Stimulated activated CD4-positive, alpha-beta T cell treated with anti-CD3 and anti-CD28 coated beads, Interleukin-12 subunit alpha, Interleukin-12 subunit beta, amount 100 ng/mL, for 4 hours (primary cell): ENCODE results near the gene NPTXR.

ENCODE experiments used
- DNase-seq: peaks from one replicate; pipeline ENCODE4 v3.0.0-alpha.2; 2020

Gene NPTXR

DNA sequence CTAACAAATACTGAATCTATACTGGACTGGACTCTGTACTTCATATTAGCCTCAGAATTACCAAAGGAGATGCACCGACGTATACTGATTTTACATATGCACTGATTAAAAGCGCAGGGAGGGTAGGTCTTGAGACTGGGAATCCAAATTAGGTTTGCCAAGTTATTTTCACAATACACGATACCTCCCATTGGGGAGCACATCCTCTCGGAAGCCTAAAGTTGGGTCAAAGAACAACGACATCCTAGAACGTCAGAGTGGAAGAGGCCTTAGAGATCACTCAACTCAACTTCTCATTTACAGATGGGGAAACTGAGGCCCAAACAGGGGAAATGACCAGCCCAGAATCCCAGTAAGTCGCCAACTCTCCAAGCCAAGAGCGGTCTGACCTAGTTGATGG is 50.5 kb downstream of the NPTXR start:
- no peak for DNase-seq

DNA sequence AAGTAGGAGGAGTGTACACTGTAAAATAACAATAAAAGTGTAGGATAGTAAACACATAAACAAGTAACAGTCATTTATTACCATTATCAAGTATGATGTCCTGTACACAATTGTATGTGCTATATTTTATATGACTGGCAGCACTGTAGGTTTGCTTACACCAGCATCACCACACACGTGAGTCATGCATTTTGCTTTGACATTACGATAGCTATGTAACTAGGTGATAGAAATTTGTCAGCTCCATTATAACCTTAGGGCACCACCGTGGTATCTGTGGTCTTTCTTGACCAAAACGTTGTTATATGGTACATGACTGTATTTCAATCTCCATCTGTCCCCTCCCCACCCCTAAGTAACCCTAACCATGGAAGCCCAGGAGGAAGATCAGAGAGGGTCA is 51.0 kb downstream of the NPTXR start:
- DNase-seq: no peak

GRCh38 chr22:38789606-38790005 is 54.2 kb downstream of the NPTXR start:
- DNase-seq: no peak

GRCh38 chr22:38788846-38789245 is 55.0 kb downstream of the NPTXR start:
- DNase-seq: no peak

GRCh38 chr22:38788021-38788816 is 55.6 kb downstream of the NPTXR start:
- DNase-seq: no peak

GRCh38 chr22:38786631-38787030 is 57.2 kb downstream of the NPTXR start:
- no peak for DNase-seq

DNA sequence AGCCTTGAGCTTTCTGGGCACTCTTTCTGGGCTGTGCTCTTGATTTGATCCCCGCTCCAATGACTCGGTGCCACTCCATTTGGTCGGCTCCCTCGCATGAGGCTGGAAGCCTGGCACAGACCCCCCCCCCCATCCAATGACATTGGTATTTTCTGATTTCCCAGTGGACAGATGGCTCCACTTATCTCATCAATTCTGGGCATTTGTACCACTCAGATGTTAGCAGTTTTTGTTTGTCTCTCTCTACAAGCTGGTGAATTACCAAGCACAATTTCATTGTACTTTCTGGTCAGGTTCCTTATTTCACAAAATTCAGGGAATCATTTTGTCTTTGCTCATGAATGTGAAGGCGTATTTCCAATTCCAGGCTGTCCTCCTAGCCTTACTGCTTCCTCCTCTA is 59.0 kb downstream of the NPTXR start:
- no peak for DNase-seq

- DNase-seq: no peak
Measured at GRCh38 chr22:38784035-38784434, 59.8 kb downstream of the NPTXR start.

GRCh38 chr22:38783095-38783615 is 60.7 kb downstream of the NPTXR start:
- no peak for DNase-seq

GRCh38 chr22:38782402-38783094 is 61.3 kb downstream of the NPTXR start:
- no peak for DNase-seq

- no peak for DNase-seq
Measured at GRCh38 chr22:38781033-38781432, 62.8 kb downstream of the NPTXR start.

GRCh38 chr22:38777087-38777671 is 66.6 kb downstream of the NPTXR start:
- no peak for DNase-seq

GRCh38 chr22:38776086-38776485 is 67.7 kb downstream of the NPTXR start:
- no peak for DNase-seq

DNA sequence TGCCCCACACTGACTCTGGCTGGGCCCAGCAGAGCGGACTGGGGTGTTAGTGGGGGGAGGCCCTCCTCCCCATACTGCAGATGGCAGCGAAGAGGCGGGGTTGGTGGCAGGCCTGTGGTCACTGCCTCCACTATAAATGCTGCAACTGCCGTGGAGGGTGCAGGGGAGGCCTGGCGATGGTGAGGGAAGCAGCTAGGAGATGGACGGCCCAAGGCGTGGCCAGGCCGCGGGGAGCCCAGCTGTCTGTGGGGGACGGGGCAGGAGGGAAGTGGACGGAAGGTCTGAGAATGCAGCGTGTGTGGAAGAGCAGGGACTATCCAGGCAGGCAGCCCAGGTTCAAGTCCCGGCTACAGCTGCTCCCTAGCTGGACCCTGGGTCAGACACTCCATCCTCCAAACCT is 68.2 kb downstream of the NPTXR start:
- DNase-seq: no peak

DNA sequence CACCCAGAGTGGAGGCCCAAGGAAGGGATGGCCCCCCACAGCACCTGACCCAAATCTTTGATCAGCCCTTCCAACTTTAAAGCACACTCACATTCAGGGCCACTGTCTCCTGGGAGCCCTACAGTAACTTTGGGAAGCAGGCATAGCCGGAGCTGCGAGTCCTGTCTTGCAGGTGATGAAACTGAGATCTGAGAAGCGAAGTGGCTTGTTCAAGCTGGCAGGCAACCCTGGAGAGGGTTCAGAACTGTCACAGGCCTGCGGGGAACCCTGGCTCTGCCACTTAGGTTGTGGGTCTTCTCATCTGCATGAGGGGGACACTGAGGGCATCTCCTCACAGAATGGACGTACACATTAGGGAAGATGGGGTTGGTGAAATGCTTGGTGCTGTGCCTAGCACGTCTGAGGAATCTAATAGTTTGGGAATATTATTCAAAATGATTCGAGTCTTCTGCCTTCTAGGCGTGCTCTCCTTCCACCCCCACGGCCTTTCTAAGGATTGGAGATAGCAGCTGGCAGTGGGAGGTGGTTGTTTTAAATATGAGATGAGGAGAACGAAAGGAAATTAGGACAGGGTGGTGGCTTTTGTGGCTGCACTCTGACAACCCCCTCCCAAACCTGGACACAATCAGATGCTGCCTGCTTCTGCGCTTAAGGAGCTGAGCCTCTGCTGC is 69.2 kb downstream of the NPTXR start:
- no peak for DNase-seq

DNA sequence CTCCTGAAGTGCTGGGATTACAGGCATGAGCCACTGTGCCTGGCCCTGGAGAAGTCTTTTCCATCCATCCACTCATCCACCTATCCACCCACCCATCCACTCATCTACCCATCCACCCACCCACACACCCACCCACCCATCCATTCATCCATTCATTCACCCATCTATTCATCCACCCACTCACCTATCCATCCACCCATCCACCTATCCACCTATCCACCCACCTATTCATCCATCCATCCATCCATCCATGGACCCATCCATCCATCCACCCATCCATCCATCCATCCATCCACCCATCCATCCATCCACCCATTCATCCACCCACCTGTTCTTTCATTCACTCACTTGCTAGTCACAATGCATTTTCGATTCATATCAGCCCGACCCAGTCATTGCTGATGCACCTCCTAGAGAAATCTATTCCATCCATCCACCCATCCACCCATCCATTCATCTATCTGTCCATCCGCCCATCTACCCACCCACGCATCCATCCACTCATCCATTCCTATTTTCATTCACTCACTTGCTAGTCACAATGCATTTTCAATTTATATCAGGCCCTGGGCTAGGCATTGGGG is 70.4 kb downstream of the NPTXR start:
- no peak for DNase-seq

- DNase-seq: no peak
Measured at GRCh38 chr22:38772623-38772873, 71.3 kb downstream of the NPTXR start.

DNA sequence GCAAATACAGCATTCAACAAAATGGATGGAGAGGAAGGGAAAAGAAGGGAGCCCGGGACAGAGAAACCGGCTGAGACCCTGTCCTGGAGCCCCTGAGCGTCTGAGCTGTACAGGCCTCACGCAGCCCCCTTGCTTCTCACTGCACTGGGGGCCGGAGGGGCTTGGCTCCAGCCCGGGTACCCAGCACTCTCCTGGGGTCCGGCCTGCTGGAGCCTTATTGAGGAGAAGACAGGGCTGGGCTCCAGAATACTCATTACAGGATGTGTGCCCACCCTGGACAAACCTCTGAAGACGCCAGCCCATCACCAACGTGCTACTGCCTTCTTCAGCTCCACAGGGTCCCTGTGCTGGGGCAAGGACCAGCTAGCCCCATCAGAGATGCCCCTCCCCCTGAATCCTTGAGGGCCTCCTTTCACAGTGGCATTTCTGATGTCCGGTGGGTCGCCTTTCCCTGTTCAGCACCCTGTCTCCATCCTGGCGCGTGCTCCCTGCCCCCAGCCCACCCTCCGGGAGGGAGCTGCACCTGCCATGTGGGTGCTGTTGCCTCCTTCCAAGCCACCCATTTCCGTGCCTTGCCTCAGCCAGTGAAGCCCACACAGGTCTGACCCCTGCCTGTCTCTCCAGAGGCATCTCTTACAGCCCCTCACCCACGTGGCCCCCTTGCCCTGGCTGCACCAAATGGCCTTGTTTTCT is 73.4 kb downstream of the NPTXR start:
- no peak for DNase-seq
